ENCODE measurements around the gene STK24.

Gene STK24

DNA sequence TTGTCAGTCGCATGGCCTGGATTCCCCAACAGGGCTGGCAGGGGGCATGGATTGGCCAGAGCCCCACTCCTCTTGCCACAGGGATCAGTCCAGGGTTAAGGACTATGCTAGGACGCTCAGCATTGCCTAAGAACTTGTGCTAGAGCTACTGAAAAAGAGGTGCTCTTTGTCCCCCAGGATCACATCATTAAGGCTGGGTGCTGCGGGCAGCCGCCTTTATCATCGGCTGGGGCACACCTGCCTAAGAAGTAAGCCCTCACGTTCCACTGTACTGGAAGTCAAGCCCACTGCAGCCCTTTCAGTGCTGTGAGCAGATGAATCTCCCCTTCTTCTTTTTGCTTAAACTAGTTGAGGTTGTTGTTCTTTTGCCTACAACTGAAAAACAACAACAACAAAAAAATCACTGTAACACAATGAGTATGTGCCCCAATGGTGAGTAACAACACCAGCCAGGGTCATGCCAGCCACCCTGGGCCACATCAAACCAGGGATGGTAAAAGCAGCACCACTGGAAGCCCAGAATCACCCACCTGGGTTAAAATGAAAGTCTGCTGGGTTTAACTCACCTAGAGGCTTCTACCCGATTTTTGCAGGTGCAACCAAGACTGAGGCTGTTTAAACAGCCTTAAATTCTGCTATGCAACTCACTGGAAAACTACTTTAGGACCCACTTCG lies 20.6 kb downstream of the STK24 start:
- DNase-seq (ENCODE audit: low read depth): no peak

DNA sequence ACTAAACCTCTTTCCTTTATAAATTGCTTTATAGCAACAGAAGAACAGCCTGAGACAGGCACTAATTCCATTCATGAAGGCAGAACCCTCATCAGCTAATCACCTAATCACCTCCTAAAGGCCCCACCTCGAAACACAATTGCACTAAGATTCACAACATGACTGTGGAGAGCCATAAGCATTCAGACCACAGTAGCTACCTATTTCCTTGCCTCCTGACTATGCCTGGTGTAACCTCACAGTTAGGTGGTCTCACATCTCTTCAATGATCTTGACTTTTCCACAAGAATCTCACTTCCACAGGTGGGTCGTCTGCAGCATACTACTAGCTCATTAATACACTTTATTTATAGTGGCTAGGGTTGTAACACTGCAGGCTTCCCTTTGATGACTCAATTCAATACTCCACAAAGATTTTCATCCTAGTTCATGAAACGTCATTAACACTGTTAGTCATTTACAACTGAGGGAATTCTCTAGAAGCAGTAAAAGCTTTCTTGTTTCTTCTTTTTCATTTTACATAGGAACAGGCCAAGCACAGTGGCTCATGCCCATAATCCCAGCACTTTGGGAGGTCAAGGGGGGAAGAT lies 27.1 kb downstream of the STK24 start:
- DNase-seq (ENCODE audit: low read depth): no peak

DNA sequence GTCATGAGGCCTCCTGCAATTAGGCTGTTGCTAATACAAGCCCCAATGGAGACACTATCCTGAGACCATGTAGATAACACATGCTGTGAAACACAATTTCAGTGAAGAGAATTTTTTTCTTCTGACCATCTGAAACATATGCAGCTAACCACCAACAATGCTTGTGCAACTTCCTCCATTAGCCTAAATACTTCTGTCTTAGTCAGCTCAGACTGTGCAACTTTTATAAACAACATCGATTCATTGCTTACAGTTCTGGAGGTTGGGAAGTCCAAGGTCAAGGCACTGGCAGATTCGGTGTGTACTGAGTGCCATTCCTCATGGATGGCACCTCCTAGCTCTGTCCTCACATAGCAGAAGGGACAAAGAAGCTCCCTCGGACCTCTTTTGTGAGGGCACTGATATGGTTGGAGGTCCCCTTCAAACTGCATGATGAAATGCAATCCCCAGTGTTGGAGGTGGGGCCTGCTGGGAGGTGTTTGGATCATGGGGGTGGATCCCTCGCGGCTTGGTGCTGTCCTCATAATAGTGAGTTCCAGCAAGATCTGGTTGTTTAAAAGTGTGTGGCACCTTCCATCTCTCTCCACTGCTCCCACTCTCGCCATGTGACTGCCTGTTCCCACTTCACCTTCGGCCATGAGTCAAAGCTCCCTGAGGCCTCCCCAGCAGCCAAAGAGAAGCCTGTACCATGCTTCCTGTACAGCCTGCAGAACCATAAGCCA lies 27.7 kb downstream of the STK24 start:
- no peak for DNase-seq (ENCODE audit: low read depth)

DNA sequence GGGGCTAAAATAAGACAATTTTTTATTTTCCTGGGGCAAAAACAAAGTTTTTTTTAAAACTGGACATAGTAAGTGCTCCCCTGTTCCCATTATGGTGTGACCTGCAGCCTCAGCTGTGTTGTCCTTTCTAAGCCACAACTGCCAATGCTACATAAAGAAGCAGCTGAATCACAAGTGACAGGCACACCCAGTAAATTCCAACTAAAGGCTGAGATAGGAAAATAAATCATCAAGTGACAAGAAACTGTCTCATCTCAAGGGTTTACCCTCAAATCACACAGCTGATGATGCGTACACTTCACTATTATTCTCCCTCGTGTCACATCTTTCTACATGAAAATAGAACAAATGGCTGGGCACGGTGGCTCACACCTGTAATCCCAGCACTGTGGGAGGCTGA lies 28.7 kb downstream of the STK24 start:
- DNase-seq (ENCODE audit: low read depth): no peak

DNA sequence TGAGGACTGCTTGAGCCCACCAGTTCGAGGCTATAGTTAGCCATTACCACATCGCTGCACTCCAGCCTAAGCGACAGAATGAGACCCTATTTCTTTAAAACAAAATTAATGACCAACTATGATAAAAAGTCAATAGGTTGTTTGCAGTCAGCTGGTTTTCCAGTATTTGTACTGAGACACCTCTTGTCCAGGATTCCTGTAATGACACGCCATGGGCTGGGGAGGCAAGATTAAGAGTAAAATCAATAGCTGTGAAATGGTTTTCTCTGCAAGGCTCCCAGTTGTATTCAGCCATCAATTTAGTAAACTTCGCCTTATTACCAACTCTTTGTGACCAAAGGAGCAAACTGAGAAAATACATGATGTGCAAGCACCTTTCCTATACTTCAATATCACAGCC lies 29.5 kb downstream of the STK24 start:
- DNase-seq (ENCODE audit: low read depth): no peak

DNA sequence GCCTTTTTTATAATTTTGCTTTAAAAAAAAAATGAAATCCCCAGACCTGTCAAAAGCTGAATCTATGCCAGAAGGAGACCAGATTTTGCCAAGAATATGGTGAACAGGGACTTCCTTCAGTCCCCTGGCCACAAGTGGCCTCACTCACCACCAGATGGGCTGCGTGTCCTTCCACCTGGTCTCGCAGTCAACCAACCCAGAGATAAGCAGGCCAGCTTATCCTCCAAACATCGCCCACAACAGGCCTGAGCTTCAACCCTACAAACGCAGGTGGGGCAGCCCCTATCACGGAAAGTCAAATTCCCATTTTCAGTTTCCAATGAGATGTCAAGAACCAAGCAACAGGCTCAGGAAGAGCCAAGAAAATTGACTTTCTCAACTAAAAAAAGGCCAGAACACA lies 30.5 kb downstream of the STK24 start:
- no peak for DNase-seq (ENCODE audit: low read depth)

DNA sequence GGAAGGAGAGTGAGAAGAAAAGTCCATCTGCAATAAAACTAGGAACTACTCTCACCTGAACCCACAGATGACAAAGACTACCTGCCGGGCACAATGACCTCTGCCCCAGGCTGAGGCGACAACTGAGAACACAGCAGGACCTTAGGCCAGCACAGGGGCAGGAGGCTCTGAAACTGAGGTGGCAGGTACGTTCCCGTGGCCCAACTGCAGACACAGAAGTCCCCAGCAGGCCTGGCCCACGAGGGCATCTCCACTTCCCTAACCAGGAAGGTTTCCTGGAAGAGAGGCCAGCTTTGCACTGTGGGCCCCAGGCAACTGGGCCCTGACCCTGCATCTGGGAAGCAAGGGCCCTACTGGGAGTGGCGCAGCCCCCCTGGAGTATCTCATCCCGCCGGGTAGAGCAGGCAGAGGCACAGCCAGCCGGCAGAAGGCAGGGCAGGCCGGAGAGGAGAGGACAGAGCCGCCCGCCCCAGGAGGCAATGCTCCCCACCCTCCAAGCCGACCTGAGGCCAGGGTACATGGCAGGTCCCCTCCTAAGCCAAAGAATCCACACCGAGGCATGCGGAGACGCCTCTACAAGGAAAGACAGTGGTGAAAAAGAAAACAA lies 32.7 kb downstream of the STK24 start:
- no peak for DNase-seq (ENCODE audit: low read depth)

DNA sequence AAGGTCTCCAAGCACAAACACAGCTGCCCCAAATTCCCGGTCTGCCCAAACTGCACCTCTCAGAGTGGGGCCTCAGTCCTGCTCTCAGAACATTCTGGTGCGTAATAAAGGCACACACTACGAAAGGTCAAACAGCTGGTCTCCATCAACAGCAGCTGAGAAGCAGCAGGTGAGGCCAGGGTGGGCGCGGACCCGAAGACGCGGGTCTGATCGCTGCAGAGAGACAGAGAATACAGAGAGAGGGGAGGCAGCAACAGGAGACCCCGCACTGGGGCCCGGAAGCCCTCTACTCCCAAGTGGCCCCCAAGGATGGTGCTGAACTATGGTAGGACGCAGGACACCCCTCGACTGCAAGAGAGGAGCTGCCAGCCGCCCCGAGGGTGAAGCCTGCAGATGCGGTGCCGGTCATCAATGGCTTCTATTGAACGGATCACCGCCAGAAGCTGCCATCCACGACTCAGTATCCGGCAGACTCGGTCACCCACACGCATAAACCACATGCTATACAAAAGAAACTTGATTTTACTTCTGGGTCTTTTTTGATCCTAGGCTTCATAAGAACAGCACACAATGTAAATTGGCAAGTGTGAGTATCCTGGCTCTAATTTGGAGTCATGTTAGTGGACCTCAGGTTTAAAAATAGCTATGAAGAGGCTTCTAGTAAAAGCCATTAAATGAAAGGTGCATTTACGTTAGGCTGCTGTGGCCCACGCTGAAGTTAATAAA lies 33.4 kb downstream of the STK24 start:
- DNase-seq (ENCODE audit: low read depth): no peak

DNA sequence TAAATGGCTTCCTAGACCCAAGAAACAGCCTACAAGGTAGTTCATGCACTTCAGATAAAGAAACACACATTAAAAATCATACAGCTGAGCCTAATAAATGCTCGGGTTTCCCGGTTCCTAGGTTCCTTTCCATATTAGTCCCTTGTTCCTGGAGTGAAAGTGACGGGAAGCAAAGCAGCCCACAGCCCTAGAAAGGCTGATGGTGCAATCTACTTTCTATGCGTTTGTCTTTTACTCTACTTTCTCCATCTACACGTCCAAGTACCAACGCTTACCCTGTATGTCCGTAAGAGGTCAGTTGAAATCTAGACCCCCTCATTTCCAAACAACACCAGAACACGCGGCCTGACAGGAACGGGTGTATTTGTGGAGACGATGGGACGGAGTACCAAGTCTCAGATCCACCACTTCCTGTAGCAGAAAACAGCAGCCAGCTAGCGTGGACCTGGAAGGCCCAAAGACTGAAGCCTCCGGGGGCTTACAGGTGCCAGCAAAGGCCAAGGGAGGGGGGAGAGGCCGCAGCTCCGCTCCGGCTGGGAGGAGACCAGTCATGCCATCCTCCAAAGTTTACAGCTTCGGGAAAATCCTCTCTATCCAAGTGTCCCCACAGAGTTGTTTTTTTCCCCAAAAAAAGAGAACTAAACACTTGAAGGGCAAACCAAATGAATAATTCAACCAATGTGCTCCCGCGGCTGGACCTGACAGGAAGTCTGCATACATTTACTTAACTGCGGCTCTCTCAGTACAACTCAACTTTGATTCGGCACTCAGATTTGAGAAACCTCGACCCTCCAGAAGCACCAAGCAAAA lies 34.1 kb downstream of the STK24 start:
- no peak for DNase-seq (ENCODE audit: low read depth)

DNA sequence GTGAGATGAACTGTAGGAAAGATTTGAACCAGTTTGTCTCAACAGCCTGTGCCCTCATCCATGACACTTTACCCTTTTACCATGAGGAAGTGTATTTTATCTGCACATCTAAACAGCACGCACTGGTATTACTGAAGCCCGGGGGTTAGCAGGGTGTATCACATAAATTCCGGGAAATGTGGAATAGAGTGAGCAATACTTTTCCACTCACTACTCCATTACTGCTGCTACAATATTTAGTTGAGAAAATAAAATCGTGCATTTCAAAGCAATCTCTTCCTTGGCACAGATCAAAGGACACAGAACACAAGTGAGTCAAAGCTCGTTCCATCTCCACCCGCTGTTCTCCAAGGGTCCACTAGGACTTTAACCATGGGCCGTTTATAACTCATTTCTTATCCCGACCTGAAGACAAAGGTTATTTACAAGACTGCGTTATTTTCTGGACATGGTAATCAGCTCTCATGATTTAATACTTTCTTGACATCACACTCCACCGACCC lies 35.2 kb downstream of the STK24 start:
- DNase-seq (ENCODE audit: low read depth): no peak

DNA sequence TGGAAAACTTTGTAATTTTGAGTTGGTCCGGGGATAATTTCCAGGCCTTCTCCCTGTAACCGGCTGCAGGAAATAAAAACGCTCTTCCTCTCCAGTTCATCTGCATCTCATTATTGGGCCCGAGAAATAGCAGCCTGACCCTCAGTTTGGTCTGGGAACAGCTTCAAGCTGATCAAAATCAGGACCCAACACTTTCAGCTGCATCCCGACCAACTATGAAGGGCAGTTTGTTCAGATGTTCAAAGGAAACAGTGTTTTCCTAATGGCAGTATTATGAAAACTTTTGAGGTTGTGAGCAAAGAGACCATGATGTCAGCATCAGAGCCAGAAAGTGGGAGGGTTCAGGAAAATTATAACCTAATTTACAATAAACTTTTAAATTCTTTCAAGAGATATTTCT lies 35.7 kb downstream of the STK24 start:
- no peak for DNase-seq (ENCODE audit: low read depth)

DNA sequence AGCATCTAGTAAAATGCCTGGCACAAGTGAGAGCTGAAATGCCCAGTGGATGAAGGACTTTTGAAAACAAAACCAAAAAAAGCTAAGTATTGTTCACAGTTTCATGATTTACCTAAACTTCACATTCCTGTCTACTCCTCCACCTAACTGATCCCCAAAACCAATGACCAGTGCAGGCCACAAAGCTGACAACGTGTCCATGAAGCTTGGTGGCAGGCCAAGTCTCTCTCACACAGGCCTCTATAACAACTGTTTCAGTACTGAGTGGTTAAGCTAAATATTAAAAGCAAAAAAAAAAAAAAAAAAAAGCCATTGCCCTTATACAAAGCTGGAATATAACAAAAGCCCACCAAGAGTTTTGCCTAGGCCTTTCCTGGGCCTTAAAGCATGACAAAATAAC lies 36.4 kb downstream of the STK24 start:
- DNase-seq (ENCODE audit: low read depth): no peak

DNA sequence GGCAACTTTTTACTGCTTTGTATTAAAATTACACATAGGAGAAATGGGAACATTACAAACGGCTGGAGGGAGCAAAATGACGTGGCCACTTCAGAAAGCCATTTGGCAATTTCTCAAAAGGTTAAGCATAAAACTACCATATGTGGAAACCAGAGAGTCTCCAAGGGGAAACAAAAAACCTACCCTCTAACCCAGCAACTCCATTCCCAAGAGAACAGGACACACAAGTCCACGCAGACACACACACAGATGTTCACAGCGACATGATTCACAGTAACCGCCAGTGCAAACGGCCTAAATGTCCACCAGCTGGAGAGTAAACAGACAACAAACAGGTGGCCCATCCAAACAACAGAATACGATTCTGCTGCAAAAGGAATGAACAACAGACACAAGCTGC lies 37.2 kb downstream of the STK24 start:
- DNase-seq (ENCODE audit: low read depth): no peak

DNA sequence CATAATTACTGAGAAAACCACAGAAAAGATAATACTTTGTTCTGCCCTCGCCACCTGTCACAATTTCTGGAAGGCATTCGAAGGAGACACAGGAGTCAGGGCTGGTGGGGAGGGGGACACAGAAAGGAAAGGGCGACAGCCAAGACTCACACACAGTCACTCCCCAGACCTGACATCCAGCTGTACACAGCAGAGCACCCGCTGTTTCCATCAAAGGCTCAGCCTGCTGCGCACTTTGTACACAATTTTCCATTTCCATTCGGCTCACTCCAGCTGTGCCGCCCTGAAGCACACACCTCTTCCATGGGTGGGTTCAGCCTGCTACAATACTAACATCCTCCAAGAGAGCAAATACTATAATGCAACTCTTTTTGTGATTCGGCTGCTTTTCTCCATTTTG lies 38.0 kb downstream of the STK24 start:
- DNase-seq (ENCODE audit: low read depth): no peak

DNA sequence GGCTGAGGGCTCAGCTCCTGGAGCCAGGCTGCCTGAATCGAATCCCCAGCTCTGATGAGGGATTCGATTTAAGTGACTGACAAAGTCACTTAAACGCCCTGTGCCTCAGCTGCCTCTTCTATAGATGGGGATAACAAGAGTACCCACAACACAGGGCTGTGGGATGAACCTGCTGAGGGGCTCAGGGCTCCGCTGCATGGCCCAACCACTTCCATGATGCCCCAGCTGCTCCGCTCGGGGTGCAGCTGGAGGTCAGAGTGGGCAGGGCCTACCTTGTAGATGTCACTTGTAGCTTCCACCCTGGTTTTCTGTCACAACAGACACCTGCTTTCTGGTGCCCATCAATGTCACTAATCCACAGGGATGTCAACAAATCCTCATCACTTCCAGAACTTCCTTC lies 39.2 kb downstream of the STK24 start:
- DNase-seq (ENCODE audit: low read depth): no peak

DNA sequence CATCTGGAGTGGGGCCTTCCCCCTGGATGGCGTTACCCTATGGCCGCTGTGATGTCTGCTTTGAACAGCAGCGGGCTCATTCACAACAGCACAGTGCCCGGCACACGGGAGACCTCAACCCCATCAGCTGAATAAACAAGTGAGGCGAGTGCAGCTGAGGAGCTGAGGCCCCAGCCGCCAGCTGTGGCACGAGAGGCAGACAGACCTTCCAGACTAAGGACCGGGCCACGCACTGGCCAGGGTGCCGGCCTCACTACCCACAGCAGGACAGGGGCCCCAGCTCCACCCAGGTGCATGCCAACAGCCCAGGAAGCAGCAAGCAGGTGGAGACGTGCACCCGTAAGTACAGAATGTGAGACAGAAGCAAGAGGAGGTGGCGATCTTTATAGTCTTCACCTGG lies 39.6 kb downstream of the STK24 start:
- no peak for DNase-seq (ENCODE audit: low read depth)

DNA sequence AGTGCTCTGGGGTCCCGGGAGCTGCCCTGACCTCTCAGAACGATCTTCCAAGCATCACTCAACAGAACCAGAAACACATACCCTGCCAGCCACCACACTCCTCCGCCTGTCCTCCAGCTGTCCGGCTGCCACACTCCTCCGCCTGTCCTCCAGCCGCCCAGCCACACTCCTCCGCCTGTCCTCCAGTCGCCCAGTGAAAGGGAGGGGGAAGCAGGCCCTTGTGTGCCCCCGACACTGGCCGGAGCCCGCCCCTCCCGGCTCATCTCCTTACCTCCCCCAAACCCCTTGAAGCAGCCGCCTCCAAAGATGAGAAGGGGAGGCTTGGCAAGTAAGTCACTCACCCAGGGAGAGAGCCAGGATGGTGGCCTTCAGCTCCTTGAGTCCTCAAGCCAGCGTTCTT lies 40.2 kb downstream of the STK24 start:
- DNase-seq (ENCODE audit: low read depth): no peak

DNA sequence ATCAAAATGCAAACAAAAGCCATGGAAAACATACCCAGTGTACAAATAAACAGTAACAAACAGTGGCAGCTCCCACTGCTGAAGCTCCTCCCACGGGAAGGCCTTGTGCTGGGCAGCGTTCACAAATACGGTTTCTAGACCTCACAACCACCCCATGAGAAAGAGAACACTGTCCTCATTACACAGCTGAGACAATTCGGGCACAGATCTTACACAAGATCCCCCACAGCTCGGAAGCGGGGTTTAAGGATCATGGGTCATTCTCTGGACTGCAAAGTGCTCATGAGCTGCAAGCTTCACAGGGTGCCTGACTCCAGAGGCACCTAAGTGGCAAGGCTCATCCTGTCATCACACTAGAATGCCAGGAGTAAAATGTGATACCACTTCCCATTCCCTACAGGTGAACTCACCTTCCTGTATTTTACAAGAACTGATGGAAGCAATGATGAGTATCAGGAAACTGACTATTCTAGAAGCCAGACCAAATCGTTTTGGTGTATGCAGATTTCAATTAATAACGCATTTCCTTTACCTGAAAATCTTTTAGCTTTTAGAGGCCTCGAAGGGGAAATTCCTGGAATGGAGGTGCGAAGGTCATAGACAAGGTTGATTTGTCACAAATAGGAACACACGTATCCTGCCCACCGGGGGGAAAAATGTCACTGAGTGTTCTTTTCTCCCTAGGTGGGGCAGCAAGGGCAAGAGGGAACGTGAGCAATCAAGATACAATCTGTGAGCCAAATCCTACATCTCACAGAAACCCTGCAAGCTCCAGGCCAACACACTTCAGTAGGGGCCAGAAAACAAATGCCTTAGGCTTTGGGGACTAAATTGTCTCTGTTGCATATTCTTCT lies 41.2 kb downstream of the STK24 start:
- no peak for DNase-seq (ENCODE audit: low read depth)

DNA sequence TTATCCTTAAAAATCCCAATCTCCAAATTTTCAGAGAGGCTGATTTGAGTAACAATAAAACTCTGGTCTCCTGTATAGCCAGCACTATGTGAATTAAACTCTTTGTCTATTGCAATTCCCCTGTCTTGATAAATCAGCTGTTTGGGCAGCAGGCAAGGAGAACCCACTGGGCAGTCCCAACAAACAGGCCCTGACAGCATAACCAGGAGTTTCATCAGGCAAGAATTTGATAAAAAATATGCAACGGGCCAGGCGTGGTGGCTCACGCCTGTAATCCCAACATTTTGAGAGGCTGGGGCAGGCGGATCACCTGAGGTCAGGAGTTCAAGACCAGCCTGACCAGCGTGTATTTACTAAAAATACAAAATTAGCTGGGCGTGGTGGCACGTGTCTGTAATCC lies 42.1 kb downstream of the STK24 start:
- no peak for DNase-seq (ENCODE audit: low read depth)

DNA sequence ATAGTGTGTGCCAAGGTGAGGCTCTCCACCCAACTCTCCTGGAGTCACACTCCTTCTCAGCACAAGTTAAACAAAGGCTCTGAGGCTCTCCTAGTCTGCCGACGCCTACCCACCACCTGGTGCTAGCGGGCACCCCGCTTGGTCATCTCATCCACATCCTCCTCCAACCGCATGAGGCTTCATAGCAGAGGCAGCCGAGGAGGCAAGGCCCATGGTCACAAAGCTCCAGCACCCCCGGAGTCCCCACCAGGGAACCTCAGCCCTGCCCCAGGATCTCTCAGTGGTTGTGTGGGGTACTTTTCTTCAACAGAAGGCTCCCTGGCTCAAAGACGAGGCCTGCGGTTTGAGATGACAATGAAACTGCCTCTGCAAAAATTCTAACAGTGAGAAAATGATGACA lies 43.0 kb downstream of the STK24 start:
- no peak for DNase-seq (ENCODE audit: low read depth)

DNA sequence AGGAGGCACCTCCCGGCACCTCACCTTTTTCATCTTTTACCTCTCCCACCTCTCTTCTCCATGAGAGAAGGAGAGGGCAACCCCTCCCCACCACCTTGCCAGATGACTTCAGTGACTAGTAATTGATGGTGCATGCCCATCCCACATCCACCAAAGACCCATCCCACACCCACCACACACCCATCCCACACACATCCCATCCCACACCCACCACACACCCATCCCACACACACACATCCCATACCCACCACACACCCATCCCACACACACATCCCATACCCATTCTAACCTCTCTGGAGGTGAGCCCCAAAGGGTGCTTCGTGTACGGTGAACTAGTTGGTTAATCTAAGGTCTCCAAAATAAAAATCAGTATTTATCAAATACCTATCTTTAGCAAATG lies 44.7 kb downstream of the STK24 start:
- no peak for DNase-seq (ENCODE audit: low read depth)
